ENCODE data around the gene SLC5A10.
"Not testable (repeated sequence)": the region's sequence is repeated elsewhere in the genome, so short reads cannot be mapped to it uniquely, and the experiment has no call there.

The SLC5A10 gene

GRCh38 chr17:18944646-18945045, 7.3 kb upstream of the SLC5A10 start:
- H3K27ac ChIP-seq: no peak overlapping the region
- no peak for DNase-seq (ENCODE audit: low read depth, low spot score)

- DNase-seq (ENCODE audit: low read depth, low spot score): peak; percentile 27
- no peak overlapping the region for H3K27ac ChIP-seq
Measured at GRCh38 chr17:18946536-18946935, 5.4 kb upstream of the SLC5A10 start.

GRCh38 chr17:18947866-18948265, 4.1 kb upstream of the SLC5A10 start:
- H3K27ac ChIP-seq: no peak overlapping the region
- no peak for DNase-seq (ENCODE audit: low read depth, low spot score)

- no peak for DNase-seq (ENCODE audit: low read depth, low spot score)
- no peak overlapping the region for H3K27ac ChIP-seq
Measured at GRCh38 chr17:18948476-18949006, 3.4 kb upstream of the SLC5A10 start.

- DNase-seq (ENCODE audit: low read depth, low spot score): no peak
- no peak overlapping the region for H3K27ac ChIP-seq
Measured at GRCh38 chr17:18949566-18949965, 2.4 kb upstream of the SLC5A10 start.

GRCh38 chr17:18950346-18950745, 1.6 kb upstream of the SLC5A10 start:
- DNase-seq (ENCODE audit: low read depth, low spot score): no peak
- no peak overlapping the region for H3K27ac ChIP-seq

GRCh38 chr17:18950944-18951905, 740 bp upstream of the SLC5A10 start:
- no peak overlapping the region for H3K27ac ChIP-seq
- no peak for DNase-seq (ENCODE audit: low read depth, low spot score)

GRCh38 chr17:18953231-18953728, 1.3 kb downstream of the SLC5A10 start:
- no peak overlapping the region for H3K27ac ChIP-seq

GRCh38 chr17:18954321-18954720, 2.4 kb downstream of the SLC5A10 start:
- no peak overlapping the region for H3K27ac ChIP-seq
- no peak for DNase-seq (ENCODE audit: low read depth, low spot score)

More at GRCh38 chr17:18953231-18953728, 1.3 kb downstream of the SLC5A10 start:
- no peak for DNase-seq (ENCODE audit: low read depth, low spot score)

GRCh38 chr17:18955009-18955408, 3.0 kb downstream of the SLC5A10 start:
- H3K27ac ChIP-seq: no peak overlapping the region
- DNase-seq (ENCODE audit: low read depth, low spot score): no peak

- not testable (repeated sequence) for DNase-seq (ENCODE audit: low read depth, low spot score); H3K27ac ChIP-seq
Measured at GRCh38 chr17:18956021-18956420, 4.1 kb downstream of the SLC5A10 start.

- H3K27ac ChIP-seq: no peak overlapping the region
- no peak for DNase-seq (ENCODE audit: low read depth, low spot score)
Measured at GRCh38 chr17:18956581-18956980, 4.6 kb downstream of the SLC5A10 start.

- H3K27ac ChIP-seq: no peak overlapping the region
- DNase-seq (ENCODE audit: low read depth, low spot score): no peak
Measured at GRCh38 chr17:18957831-18958230, 5.9 kb downstream of the SLC5A10 start.

GRCh38 chr17:18958611-18959010, 6.6 kb downstream of the SLC5A10 start:
- DNase-seq (ENCODE audit: low read depth, low spot score): no peak
- no peak overlapping the region for H3K27ac ChIP-seq

GRCh38 chr17:18959071-18959844, 7.3 kb downstream of the SLC5A10 start:
- DNase-seq (ENCODE audit: low read depth, low spot score): no peak
- H3K27ac ChIP-seq: no peak overlapping the region

- no peak for DNase-seq (ENCODE audit: low read depth, low spot score)
- H3K27ac ChIP-seq: no peak overlapping the region
Measured at GRCh38 chr17:18959845-18960240, 7.9 kb downstream of the SLC5A10 start.

- H3K27ac ChIP-seq: no peak overlapping the region
- DNase-seq (ENCODE audit: low read depth, low spot score): no peak
Measured at GRCh38 chr17:18960241-18960665, 8.3 kb downstream of the SLC5A10 start.

GRCh38 chr17:18960803-18961511, 9.0 kb downstream of the SLC5A10 start:
- no peak for DNase-seq (ENCODE audit: low read depth, low spot score)
- H3K27ac ChIP-seq: no peak overlapping the region

- H3K27ac ChIP-seq: no peak overlapping the region
- DNase-seq (ENCODE audit: low read depth, low spot score): no peak
Measured at GRCh38 chr17:18961634-18962493, 9.9 kb downstream of the SLC5A10 start.

Measured in epithelial cell of prostate (primary cell).